ENCODE results near the gene TM4SF1. TPM values are rescaled to one million over a fixed set of nuclear protein-coding genes. Genes with fewer than 3 reads are reported as not detected.

Gene TM4SF1
- total RNA-seq, 2 donors from 2014 or later = 211 to 341 TPM

DNA sequence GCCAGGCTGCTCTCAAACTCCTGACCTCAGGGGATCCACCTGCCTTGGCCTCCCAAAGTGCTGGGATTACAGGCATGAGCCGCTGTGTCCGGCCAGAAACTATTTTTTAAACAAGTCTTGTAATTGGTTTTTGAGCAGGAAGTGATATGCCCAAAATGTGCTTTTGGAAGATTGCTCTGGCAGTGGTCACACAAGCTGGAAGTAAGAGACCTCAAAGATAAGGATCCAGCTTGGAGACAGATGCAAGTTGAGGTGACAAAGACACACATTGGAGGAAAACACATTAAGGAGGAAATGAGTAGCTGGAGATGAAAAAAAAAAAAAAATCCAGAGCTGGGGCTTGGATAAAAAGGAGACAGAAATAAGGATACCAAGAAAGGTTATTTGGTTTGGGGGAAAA, 50.3 kb downstream of the TM4SF1 start:
- H3K36me3 ChIP-seq = no peaks in the 10 kb centered on the region
- TF ChIP-seq, protein P1, sequence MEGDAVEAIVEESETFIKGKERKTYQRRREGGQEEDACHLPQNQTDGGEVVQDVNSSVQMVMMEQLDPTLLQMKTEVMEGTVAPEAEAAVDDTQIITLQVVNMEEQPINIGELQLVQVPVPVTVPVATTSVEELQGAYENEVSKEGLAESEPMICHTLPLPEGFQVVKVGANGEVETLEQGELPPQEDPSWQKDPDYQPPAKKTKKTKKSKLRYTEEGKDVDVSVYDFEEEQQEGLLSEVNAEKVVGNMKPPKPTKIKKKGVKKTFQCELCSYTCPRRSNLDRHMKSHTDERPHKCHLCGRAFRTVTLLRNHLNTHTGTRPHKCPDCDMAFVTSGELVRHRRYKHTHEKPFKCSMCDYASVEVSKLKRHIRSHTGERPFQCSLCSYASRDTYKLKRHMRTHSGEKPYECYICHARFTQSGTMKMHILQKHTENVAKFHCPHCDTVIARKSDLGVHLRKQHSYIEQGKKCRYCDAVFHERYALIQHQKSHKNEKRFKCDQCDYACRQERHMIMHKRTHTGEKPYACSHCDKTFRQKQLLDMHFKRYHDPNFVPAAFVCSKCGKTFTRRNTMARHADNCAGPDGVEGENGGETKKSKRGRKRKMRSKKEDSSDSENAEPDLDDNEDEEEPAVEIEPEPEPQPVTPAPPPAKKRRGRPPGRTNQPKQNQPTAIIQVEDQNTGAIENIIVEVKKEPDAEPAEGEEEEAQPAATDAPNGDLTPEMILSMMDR (IDR thresholded peaks at IDR 0.05) = no peak
- H3K27ac ChIP-seq = no peak overlapping the region
- no peak overlapping the region for H3K4me3 ChIP-seq
- H3K27me3 ChIP-seq = no peaks in the 10 kb centered on the region
- no peak for DNase-seq (ENCODE audit: low spot score)
- H3K4me1 ChIP-seq = no peaks in the 10 kb centered on the region
- no peaks in the 10 kb centered on the region for H3K9me3 ChIP-seq

DNA sequence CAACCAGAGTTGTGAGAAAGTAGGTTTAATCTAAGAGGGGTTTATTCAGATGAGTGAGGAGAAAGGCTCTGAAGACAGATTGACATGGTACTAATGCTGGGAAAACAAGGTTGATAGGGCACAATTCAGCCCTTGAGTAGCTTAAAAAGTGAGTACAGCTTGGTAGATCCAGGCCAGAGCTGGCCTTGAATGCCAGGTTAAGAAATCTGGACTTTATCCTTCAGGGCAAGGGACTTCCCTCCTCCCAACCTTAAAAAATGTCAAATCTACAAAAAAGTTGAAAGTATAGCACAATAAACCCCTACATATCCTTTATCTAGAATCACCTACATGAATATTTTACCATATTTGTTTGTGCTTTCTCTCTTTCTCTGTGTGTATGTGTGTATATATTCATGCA, 51.9 kb downstream of the TM4SF1 start:
- Histone ChIP-seq H3K27ac (no peak overlapping the region), H3K36me3 (no peaks in the 10 kb centered on the region), H3K4me3 (no peak overlapping the region), H3K9me3 (no peaks in the 10 kb centered on the region), H3K4me1 (no peaks in the 10 kb centered on the region), H3K27me3 (no peaks in the 10 kb centered on the region)
- DNase-seq (ENCODE audit: low spot score) = no peak
- TF ChIP-seq, protein P1 (IDR thresholded peaks at IDR 0.05) = no peak

DNA sequence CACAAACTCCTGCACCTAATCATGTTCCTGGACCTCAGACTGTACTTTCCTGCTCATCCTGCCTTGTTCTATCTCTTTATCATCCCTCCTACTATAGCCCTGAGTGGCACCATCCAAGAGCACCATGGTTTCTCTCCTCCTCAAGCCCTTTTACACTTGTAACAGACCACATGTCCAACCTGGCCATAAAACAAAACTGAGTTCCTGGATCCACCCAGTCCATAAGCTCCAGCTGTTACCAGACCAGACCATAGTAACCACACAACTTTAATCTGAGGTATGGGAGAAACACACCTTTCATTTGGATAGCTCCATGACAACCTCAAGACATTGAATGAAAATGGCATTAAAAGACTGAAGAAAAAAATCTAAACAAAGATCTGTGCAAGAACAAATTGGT, 53.1 kb downstream of the TM4SF1 start:
- Histone ChIP-seq H3K4me1 (no peaks in the 10 kb centered on the region), H3K27ac (no peak overlapping the region), H3K9me3 (no peaks in the 10 kb centered on the region), H3K4me3 (no peak overlapping the region), H3K27me3 (no peaks in the 10 kb centered on the region), H3K36me3 (no peaks in the 10 kb centered on the region)
- DNase-seq (ENCODE audit: low spot score) = no peak
- TF ChIP-seq, protein P1 (IDR thresholded peaks at IDR 0.05) = no peak

DNA sequence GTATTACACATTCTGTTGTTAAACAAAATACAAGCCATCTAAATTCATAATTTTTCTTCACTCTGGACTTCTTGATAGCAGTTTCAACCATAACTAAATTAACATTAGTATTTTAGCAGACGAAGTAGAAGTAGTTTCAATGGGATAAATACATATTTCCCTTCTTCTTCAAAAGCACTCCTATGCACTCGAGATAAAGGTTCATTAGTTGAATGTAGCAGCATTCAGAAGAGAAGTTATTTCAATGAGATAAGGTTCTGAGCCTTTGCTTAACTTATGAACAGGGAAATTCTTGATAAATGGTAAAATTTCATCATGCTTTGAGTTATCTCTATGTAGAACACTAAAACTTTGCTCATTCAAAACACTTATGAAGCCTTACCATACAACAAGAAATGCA, 55.8 kb downstream of the TM4SF1 start:
- no peaks in the 10 kb centered on the region for H3K4me1 ChIP-seq
- no peaks in the 10 kb centered on the region for H3K27me3 ChIP-seq
- H3K4me3 ChIP-seq = no peak overlapping the region
- no peak overlapping the region for H3K27ac ChIP-seq
- TF ChIP-seq, protein P1 (IDR thresholded peaks at IDR 0.05) = no peak
- DNase-seq (ENCODE audit: low spot score) = no peak
- no peaks in the 10 kb centered on the region for H3K9me3 ChIP-seq
- no peaks in the 10 kb centered on the region for H3K36me3 ChIP-seq

DNA sequence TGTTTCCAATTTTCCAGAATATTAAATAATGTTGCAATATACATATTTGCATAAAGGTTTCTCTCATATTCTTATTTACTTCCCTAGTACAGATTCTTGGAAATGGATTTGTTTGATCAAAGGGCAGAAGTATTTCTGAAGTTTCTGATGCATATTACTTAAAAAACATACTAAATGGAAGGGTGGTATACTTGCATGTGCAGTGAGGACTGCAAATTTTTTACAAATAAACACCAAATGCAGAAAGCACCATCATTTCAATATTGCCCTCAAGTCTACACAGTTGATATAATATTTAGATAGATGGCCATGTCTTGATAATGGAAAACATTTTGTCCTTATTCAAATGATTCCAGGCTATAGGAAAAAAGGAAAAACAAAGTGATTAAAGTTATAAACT, 56.3 kb downstream of the TM4SF1 start:
- Histone ChIP-seq H3K27ac (no peak overlapping the region), H3K36me3 (no peaks in the 10 kb centered on the region), H3K9me3 (no peaks in the 10 kb centered on the region), H3K4me3 (no peak overlapping the region), H3K4me1 (peaks cover 0 to under 1% of the 10 kb centered on the region in 2 donors), H3K27me3 (no peaks in the 10 kb centered on the region)
- DNase-seq (ENCODE audit: low spot score) = no peak
- TF ChIP-seq, protein P1 (IDR thresholded peaks at IDR 0.05) = no peak

DNA sequence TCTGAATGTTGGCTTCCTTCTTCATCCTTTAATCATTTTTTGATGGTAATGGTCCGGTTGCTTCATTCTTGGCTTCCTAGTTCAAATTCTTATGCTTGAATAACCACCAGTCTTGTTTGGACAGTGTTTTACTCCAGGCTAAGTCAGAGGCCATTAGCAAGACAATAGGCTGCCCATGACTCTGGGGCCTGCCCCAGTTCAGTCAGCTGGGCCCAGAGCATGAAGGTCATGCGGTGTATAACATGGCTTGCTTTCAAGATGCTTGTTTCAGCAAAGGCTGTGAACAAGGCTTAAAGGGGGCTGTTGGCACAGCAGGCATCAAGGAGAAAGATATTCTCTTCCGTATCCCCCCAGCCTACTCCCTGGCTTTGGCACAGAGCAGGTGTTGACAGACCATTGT, 57.7 kb downstream of the TM4SF1 start:
- no peak overlapping the region for H3K27ac ChIP-seq
- no peaks in the 10 kb centered on the region for H3K9me3 ChIP-seq
- no peaks in the 10 kb centered on the region for H3K36me3 ChIP-seq
- no peak for DNase-seq (ENCODE audit: low spot score)
- peaks cover 0 to 5% of the 10 kb centered on the region in 2 donors for H3K4me1 ChIP-seq
- TF ChIP-seq, protein P1 (IDR thresholded peaks at IDR 0.05) = no peak
- H3K27me3 ChIP-seq = no peaks in the 10 kb centered on the region
- H3K4me3 ChIP-seq = no peak overlapping the region

Measured in right atrium auricular region (tissue), 2 donors.